Stimulated activated CD4-positive, alpha-beta T cell treated with anti-CD3 and anti-CD28 coated beads, Interleukin-2, amount 100 ng/mL, for 48 hours (primary cell): Measurements from ENCODE around the gene AMPD1.

Experiments
- DNase-seq, 2 donors: peaks; one replicate each; pipeline ENCODE4 v3.0.0-alpha.2; 2020

AMPD1 gene

GRCh38 chr1:114627107-114627506 lies 68.2 kb downstream of the AMPD1 start:
- no peak for DNase-seq

- no peak for DNase-seq
Observed at GRCh38 chr1:114623364-114623763, 72.0 kb downstream of the AMPD1 start.
